A549 (cell line): Measurements from ENCODE around the gene C18orf63. TPM values are rescaled to one million over a fixed set of nuclear protein-coding genes. Genes with fewer than 3 reads are reported as not detected.
A peak's percentile ranks its signal among the peaks of the same experiment; 100 is the strongest.
"Not testable (repeated sequence)": the region's sequence is repeated elsewhere in the genome, so short reads cannot be mapped to it uniquely, and the experiment has no call there.

Source experiments
- ATAC-seq, 2 experiments: fragments of 200-7000 bp in 1 of 2; fragments of >200 bp in 1 of 2; cut with Nextera tagmentation in 1 of 2; cut with Tn5 transposase in 1 of 2; 3 replicates each; pipeline versions ENCODE4 v1.8.0 to v1.9.1; 2018 to 2020; ENCODE audit warnings: mild to moderate bottlenecking in 1 of 2, moderate library complexity in 1 of 2
- CTCF ChIA-PET: fragments of 300-600 bp; sonication (Branson Sonifier 250); formaldehyde crosslinking; extraction: SDS; loops from one replicate; lab custom pipeline; 2021; ENCODE audit warnings: antibody characterized with exemption, inconsistent platforms; lab: Yijun Ruan, JAX
- POLR2A ChIA-PET: fragments of 350-600 bp; formaldehyde crosslinking; extraction: SDS; loops from one replicate; lab custom pipeline; 2021; ENCODE audit warnings: antibody characterized with exemption, inconsistent platforms; lab: Yijun Ruan, JAX
- DNase-seq, 2 experiments: peaks; one replicate each; pipeline versions ENCODE4 v3.0.0 to v3.0.0-alpha.2; 2011 to 2016; ENCODE audit warnings: low read depth in 1 of 2, low spot score in 1 of 2
- FAIRE-seq: peaks from 2 replicates; lab custom pipeline; 2011; peaks lifted over from hg19 to GRCh38; lab: Jason Lieb, UNC
- H3K27ac ChIP-seq, 2 experiments: fragments of >200 bp; sonication (Bioruptor Twin); formaldehyde crosslinking; 3 replicates each; pipeline ENCODE4 v1.5.1; 2016 to 2017
- H3K4me1 ChIP-seq: fragments of >200 bp; sonication (Bioruptor Twin); formaldehyde crosslinking; 3 replicates; pipeline ENCODE4 v1.6.1; 2016
- H3K4me2 ChIP-seq: fragments of >200 bp; sonication (Bioruptor Twin); formaldehyde crosslinking; 3 replicates; pipeline ENCODE4 v1.6.1; 2016
- H3K4me3 ChIP-seq: fragments of >200 bp; sonication (Bioruptor Twin); formaldehyde crosslinking; 3 replicates; pipeline ENCODE4 v1.5.1; 2016
- H3K9me3 ChIP-seq: fragments of >200 bp; sonication (Bioruptor Twin); formaldehyde crosslinking; 3 replicates; pipeline ENCODE4 v1.6.1; 2016
- BHLHE40 ChIP-seq: IDR thresholded peaks from 2 replicates; pipeline ENCODE4 v1.6.1; 2012; ENCODE audit warnings: low read depth, low read length, inconsistent platforms
- CBX2 ChIP-seq: fragments of 200-600 bp; sonication (generic); IDR thresholded peaks from 2 replicates; pipeline ENCODE4 v1.6.1; 2016; ENCODE audit warnings: low read depth, mild to moderate bottlenecking, borderline replicate concordance
- CHD4 ChIP-seq: fragments of 200-600 bp; sonication (generic); IDR thresholded peaks from 2 replicates; pipeline ENCODE4 v1.6.1; 2016; ENCODE audit warnings: antibody characterized with exemption, mild to moderate bottlenecking, borderline replicate concordance
- E2F6 ChIP-seq: IDR thresholded peaks from 2 replicates; pipeline ENCODE4 v1.6.1; 2012; ENCODE audit warnings: low read depth, borderline replicate concordance
- ESRRA ChIP-seq: fragments of 150-350 bp; IDR thresholded peaks from 2 replicates; pipeline ENCODE4 v1.6.1; 2014; ENCODE audit warnings: mild to moderate bottlenecking, low read length, borderline replicate concordance
- FOSL2 ChIP-seq, 2 experiments: fragments of 450-650 bp in 1 of 2; fragments of >200 bp in 1 of 2; sonication (Bioruptor Twin) in 1 of 2; formaldehyde crosslinking; IDR thresholded peaks; 2 replicates each; pipeline versions ENCODE4 v1.5.0 to v1.6.1; 2016 to 2020; ENCODE audit warnings: mild to moderate bottlenecking in 1 of 2, moderate library complexity in 1 of 2
- HES2 ChIP-seq: fragments of >200 bp; sonication (Bioruptor Twin); formaldehyde crosslinking; IDR thresholded peaks from 2 replicates; pipeline ENCODE4 v1.6.1; 2016
- HEYL ChIP-seq: fragments of 250-450 bp; sonication (Bioruptor Pico); IDR thresholded peaks from 2 replicates; pipeline ENCODE4 v1.8.0; 2021; ENCODE audit warnings: mild to moderate bottlenecking, moderate library complexity
- HOXA7 ChIP-seq: fragments of 250-450 bp; sonication (Bioruptor Pico); IDR thresholded peaks from 2 replicates; pipeline ENCODE4 v1.5.0; 2020; ENCODE audit warnings: mild to moderate bottlenecking, moderate library complexity
- HOXB13 ChIP-seq: fragments of 250-450 bp; sonication (Bioruptor Pico); IDR thresholded peaks from 2 replicates; pipeline ENCODE4 v1.5.0; 2020; ENCODE audit warnings: low read depth, mild to moderate bottlenecking, moderate library complexity
- JUNB ChIP-seq: fragments of >200 bp; sonication (Bioruptor Twin); formaldehyde crosslinking; IDR thresholded peaks from 2 replicates; pipeline ENCODE4 v1.6.1; 2016
- KDM1A ChIP-seq: fragments of 200-600 bp; sonication (generic); IDR thresholded peaks from 2 replicates; pipeline ENCODE4 v1.6.1; 2016; ENCODE audit warnings: low read depth, mild to moderate bottlenecking
- NPAS2 ChIP-seq: fragments of 250-450 bp; sonication (Bioruptor Pico); IDR thresholded peaks from 2 replicates; pipeline ENCODE4 v1.8.0; 2022; ENCODE audit warnings: mild to moderate bottlenecking, moderate library complexity, borderline replicate concordance
- PHF8 ChIP-seq: fragments of 200-600 bp; sonication (generic); IDR thresholded peaks from 2 replicates; pipeline ENCODE4 v1.6.1; 2016; ENCODE audit warnings: low read depth, mild to moderate bottlenecking, antibody characterized with exemption, moderate library complexity, borderline replicate concordance
- POLR2A ChIP-seq: IDR thresholded peaks from 2 replicates; pipeline ENCODE4 v1.6.1; 2012; ENCODE audit warnings: mild to moderate bottlenecking, low read length
- REST ChIP-seq: fragments of 200-600 bp; sonication (generic); IDR thresholded peaks from 2 replicates; pipeline ENCODE4 v1.6.1; 2016; ENCODE audit warnings: antibody characterized with exemption, mild to moderate bottlenecking, moderate library complexity
- RNF2 ChIP-seq: fragments of 200-600 bp; sonication (generic); IDR thresholded peaks from 2 replicates; pipeline ENCODE4 v1.6.1; 2016; ENCODE audit warnings: low read depth, mild to moderate bottlenecking, antibody characterized with exemption, moderate library complexity, borderline replicate concordance
- SMC3 ChIP-seq: fragments of >200 bp; sonication (Bioruptor Twin); formaldehyde crosslinking; IDR thresholded peaks from 3 replicates; pipeline ENCODE4 v1.6.1; 2018; ENCODE audit warnings: inconsistent platforms
- whole genome bisulfite sequencing: methylation state at CpG from one replicate; pipeline ENCODE4 v1.1.6; 2017; ENCODE audit errors: missing lambda C conversion rate; 5-methylcytosine and 5-hydroxymethylcytosine counted together
- polyA plus RNA-seq, 4 experiments: library from polyadenylated mRNA; depleted of rRNA in 3 of 4; stranded (reverse); fragments of >200 nt; fragmentation: RNase III in 1 of 4; extraction: RNeasy Plus Mini Kit Qiagen cat#74134 plus additional on column Dnase treatment in 1 of 4; gene quantifications; 2 replicates in 3 of 4; 3 replicates in 1 of 4; pipeline ENCODE4 v1.2.3, GENCODE V29; 2011 to 2017

C18orf63 gene
- polyA plus RNA-seq, 2 of the 4 experiments (the other 2 are of a cell fraction) = not detected

GRCh38 chr18:74291771-74292540 is 23.7 kb upstream of the C18orf63 start, which contains the start of gene CYB5A (continued):
- TF ChIP-seq REST = no peak
- TF ChIP-seq RNF2 = no peak
- TF ChIP-seq JUNB = no peak

GRCh38 chr18:74292541-74292858 is 23.1 kb upstream of the C18orf63 start:
- Histone ChIP-seq H3K4me3 (peak overlapping the region; percentile 99), H3K9me3 (no peaks in the 10 kb centered on the region), H3K27ac (peak overlapping the region; percentile 85 to 91), H3K4me2 (peak overlapping the region; percentile 91), H3K4me1 (peaks cover 44% of the 10 kb centered on the region)
- FAIRE-seq = no peak
- ChIA-PET CTCF (no interaction called here), POLR2A (no interaction called here)
- no peak for ATAC-seq
- 8% methylated on average over 4 of the region's 4 CpGs for WGBS
- no peak for DNase-seq
- TF ChIP-seq PHF8 = peak; percentile 26; the same call in 1 of the 2 replicates
- TF ChIP-seq BHLHE40 = no peak

GRCh38 chr18:74292982-74293381 is 22.7 kb upstream of the C18orf63 start:
- Histone ChIP-seq H3K27ac (peak overlapping the region; percentile 85 to 91), H3K4me1 (peaks cover 39% of the 10 kb centered on the region), H3K4me2 (peak overlapping the region; percentile 91)
- H3K4me3 ChIP-seq, CTCF ChIA-PET, H3K9me3 ChIP-seq, DNase-seq, FAIRE-seq, POLR2A ChIA-PET, ATAC-seq: not testable (repeated sequence)
- WGBS = 87% methylated on average over 3 of the region's 3 CpGs

- FAIRE-seq (no peak), DNase-seq (no peak), ATAC-seq (no peak)
- Histone ChIP-seq H3K4me3 (no peak overlapping the region), H3K4me2 (no peak overlapping the region), H3K4me1 (peaks cover 25% of the 10 kb centered on the region), H3K9me3 (0 out of 3 replicates have a peak, but pooled peaks cover 2% of the 10 kb centered on the region), H3K27ac (peak overlapping the region in 1 of 2 experiments; percentile 91; a peak in 2 of 6 replicates)
- TF ChIP-seq NPAS2 (CRISPR knock-in tag) (no peak), HOXB13 (no peak), ESRRA (no peak), HEYL (CRISPR knock-in tag) (no peak), HES2 (no peak), HOXA7 (no peak), CHD4 (no peak), E2F6 (no peak), BHLHE40 (no peak), SMC3 (no peak), KDM1A (no peak), POLR2A (no peak), FOSL2 (IDR thresholded peaks at IDR 0.05) (no peak), FOSL2 (CRISPR knock-in tag; IDR thresholded peaks at IDR 0.05) (no peak), CBX2 (no peak)
- 86% methylated on average over 8 of the region's 8 CpGs for WGBS
- CTCF ChIA-PET = no interaction called here
- POLR2A ChIA-PET = no interaction called here
Measured at GRCh38 chr18:74294526-74294925, 21.1 kb upstream of the C18orf63 start.
